Ovary (tissue), 9 donors: ENCODE results near the gene RAB31. TPM values are rescaled to one million over a fixed set of nuclear protein-coding genes. Genes with fewer than 3 reads are reported as not detected.

Source experiments
- DNase-seq, 5 donors: peaks; one replicate each; pipeline ENCODE4 v3.0.0-alpha.2; 2019 to 2020
- H3K27ac ChIP-seq, 2 donors: fragments of 200-600 bp; one replicate each; pipeline versions ENCODE4 v1.5.1 to v1.8.0; 2019 to 2022
- H3K27me3 ChIP-seq: fragments of 200-600 bp; one replicate; pipeline ENCODE4 v1.8.0; 2022
- H3K36me3 ChIP-seq: fragments of 200-600 bp; sonication (generic); one replicate; pipeline ENCODE4 v1.5.1; 2019
- H3K4me1 ChIP-seq: one replicate; pipeline ENCODE4 v1.8.1; 2013; ENCODE audit warnings: mild to moderate bottlenecking, moderate library complexity; ENCODE audit not compliant: insufficient read depth
- H3K4me3 ChIP-seq: fragments of 200-600 bp; sonication (generic); one replicate; pipeline ENCODE4 v1.5.1; 2017
- H3K9me3 ChIP-seq, 2 donors: fragments of 200-600 bp in 1 of 2; sonication (generic) in 1 of 2; one replicate each; pipeline versions ENCODE4 v1.5.1 to v1.8.1; 2013 to 2019; ENCODE audit warnings: mild to moderate bottlenecking in 1 of 2, moderate library complexity in 1 of 2
- EP300 ChIP-seq: sonication (generic); formaldehyde crosslinking; IDR thresholded peaks from one replicate; pipeline ENCODE4 v1.6.1; 2017; ENCODE audit warnings: antibody characterized with exemption
- POLR2A ChIP-seq: fragments of 450-650 bp; IDR thresholded peaks from one replicate; pipeline ENCODE4 v1.6.1; 2017; ENCODE audit warnings: antibody characterized with exemption, mild to moderate bottlenecking, moderate library complexity
- WGBS, 3 donors: extraction: QIAGEN DNeasy Blood & Tissue Kit in 1 of 3; methylation state at CpG; one replicate each; pipeline versions ENCODE4 v1.1.5 to v1.1.7; 2013 to 2017; 5-methylcytosine and 5-hydroxymethylcytosine counted together
- intact Hi-C, 4 donors: fragments of 100-400 bp; cut with DNase I; formaldehyde crosslinking; loops; one replicate each; pipeline versions ENCODE4 v1.11.0 to v1.15.1; 2022 to 2023
- polyA plus RNA-seq, 2 donors: library from polyadenylated mRNA; stranded (reverse); fragments of 200-250 nt in 1 of 2; fragments of 350-450 nt in 1 of 2; fragmentation: Illumina TruSeq in 1 of 2; extraction: RNeasy Lipid Tissue Mini Kit (QIAGEN cat#74804) in 1 of 2; gene quantifications; one replicate each; pipeline ENCODE4 v1.2.3, GENCODE V29; 2013 to 2014
- total RNA-seq, 7 donors: library from RNA; depleted of rRNA in 2 of 7; stranded (reverse); fragments of >200 nt in 2 of 7; fragmentation: NEBNext Ultra II Directional in 3 of 7; extraction: Animal tissue kit (Norgen Biotek cat#: 25700) in 3 of 7; gene quantifications; one replicate each; pipeline versions ENCODE4 v1.1.0 to v1.2.4, GENCODE V29; 2016 to 2023
- TF ChIP-seq, protein P1 (sequence below), 3 donors: fragments of 450-650 bp in 2 of 3; fragments of 200-600 bp in 1 of 3; IDR thresholded peaks; one replicate each; pipeline versions ENCODE4 v1.5.1 to v1.8.0; 2016 to 2022; ENCODE audit warnings: antibody characterized with exemption in 3 of 3, mild to moderate bottlenecking in 1 of 3
- donor health status: DM: no; HTN: no; CAD: no; lungs with moderate emphysema.
- donor health status: DM: no; HTN: no; CAD: no.
- donor health status: Bipolar disorder and iron deficiency.
- donor health status: DM: yes; HTN: yes; CAD: no.
- donor health status: DM: no; HTN: no; CAD: no.
- donor health status: DM: yes; HTN: yes; CAD: no.

RAB31 gene
- total and polyA plus RNA-seq, 9 donors: 37.9 to 188 (median 62.8) TPM

DNA sequence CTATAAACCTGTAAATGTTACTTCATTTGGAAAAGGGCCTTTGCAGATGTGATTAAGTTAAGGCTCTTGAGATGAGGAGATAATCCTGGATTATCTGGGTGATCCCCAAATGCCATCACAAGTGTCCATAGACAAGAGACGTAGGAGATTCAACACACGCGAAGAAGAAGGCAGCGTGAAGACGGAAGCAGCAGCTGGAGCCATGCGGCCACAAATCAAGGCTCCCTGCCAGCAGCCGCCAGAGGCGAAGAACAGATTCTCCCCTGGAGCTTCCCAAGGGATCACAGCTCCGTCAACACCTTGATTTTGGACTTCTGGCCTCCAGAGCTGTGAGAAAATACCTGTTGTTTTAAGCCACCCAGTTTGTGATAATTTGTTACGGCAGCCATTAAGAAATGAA lies 194.7 kb downstream of the RAB31 start:
- peaks cover 7% of the 10 kb centered on the region for H3K4me1 ChIP-seq
- no peak overlapping the region for H3K27ac ChIP-seq
- no peak for TF ChIP-seq POLR2A
- no peak for TF ChIP-seq EP300
- TF ChIP-seq, protein P1, sequence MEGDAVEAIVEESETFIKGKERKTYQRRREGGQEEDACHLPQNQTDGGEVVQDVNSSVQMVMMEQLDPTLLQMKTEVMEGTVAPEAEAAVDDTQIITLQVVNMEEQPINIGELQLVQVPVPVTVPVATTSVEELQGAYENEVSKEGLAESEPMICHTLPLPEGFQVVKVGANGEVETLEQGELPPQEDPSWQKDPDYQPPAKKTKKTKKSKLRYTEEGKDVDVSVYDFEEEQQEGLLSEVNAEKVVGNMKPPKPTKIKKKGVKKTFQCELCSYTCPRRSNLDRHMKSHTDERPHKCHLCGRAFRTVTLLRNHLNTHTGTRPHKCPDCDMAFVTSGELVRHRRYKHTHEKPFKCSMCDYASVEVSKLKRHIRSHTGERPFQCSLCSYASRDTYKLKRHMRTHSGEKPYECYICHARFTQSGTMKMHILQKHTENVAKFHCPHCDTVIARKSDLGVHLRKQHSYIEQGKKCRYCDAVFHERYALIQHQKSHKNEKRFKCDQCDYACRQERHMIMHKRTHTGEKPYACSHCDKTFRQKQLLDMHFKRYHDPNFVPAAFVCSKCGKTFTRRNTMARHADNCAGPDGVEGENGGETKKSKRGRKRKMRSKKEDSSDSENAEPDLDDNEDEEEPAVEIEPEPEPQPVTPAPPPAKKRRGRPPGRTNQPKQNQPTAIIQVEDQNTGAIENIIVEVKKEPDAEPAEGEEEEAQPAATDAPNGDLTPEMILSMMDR (IDR thresholded peaks at IDR 0.05): no peak
- H3K27me3 ChIP-seq: no peaks in the 10 kb centered on the region
- H3K36me3 ChIP-seq: no peaks in the 10 kb centered on the region
- H3K4me3 ChIP-seq: no peak overlapping the region
- intact Hi-C loops: no loop called here
- 17 to 39% (median 26%) methylated on average over 10 of the region's 10 CpGs for WGBS, 3 donors
- no peaks in the 10 kb centered on the region for H3K9me3 ChIP-seq
- DNase-seq: peak in 4 of 5 donors; percentile 58 to 79 (median 62)

DNA sequence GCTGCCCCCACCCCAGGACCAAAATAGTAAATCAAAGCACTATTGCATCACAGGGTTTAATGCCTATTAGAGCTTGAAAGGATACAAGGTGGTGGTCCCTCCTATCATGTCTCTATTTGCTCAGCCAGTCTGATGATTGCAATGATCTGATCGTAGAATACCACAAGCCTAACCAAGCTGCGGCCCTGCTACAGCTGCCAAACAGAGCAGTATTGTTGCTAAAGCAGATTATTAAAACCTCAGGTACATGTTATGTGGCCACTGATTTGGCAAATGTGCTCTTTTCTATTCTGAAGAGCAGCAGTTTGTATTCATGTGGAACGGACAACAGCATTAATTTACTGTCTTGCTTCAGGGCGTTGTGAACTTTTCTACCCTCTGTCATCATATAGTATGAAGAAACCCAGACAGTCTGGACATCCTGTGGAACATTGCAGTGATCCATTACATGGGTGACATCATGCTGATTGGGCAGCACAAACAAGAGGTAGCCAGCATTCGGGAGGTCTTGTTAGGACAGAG lies 197.4 kb downstream of the RAB31 start:
- Histone ChIP-seq H3K27me3 (no peaks in the 10 kb centered on the region), H3K4me1 (peaks cover 7% of the 10 kb centered on the region), H3K27ac (no peak overlapping the region), H3K9me3 (no peaks in the 10 kb centered on the region), H3K4me3 (no peak overlapping the region), H3K36me3 (no peaks in the 10 kb centered on the region)
- TF ChIP-seq, protein P1 (IDR thresholded peaks at IDR 0.05): no peak
- TF ChIP-seq POLR2A (no peak), EP300 (no peak)
- intact Hi-C loops: no loop called here
- WGBS, 3 donors: 60 to 76% (median 75%) methylated on average over 5 of the region's 5 CpGs
- no peak for DNase-seq

DNA sequence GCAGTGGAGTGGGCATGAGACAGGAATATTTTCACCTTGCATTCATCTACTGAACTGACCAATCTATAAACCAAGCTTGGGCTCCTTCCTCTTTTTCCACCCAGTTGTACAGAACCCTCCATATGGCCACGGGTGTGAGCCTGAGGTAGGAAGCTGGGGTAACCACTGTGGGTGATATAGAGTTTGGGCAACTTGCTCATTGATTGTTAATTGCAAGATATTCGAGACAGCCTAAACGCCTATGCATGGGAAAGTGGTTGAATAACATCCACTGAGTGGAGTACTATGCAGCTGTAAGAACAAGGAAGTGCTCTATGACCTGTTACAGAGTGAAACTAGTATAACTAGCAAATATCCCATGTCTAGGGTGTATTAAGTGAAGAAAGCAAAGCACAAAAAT lies 198.4 kb downstream of the RAB31 start:
- WGBS, 3 donors: 86 to 94% (median 89%) methylated on average over 3 of the region's 3 CpGs
- Histone ChIP-seq H3K4me3 (no peak overlapping the region), H3K27me3 (no peaks in the 10 kb centered on the region), H3K9me3 (no peaks in the 10 kb centered on the region), H3K27ac (no peak overlapping the region), H3K4me1 (peaks cover 3% of the 10 kb centered on the region), H3K36me3 (no peaks in the 10 kb centered on the region)
- intact Hi-C loops: no loop called here
- no peak for TF ChIP-seq POLR2A
- TF ChIP-seq, protein P1 (IDR thresholded peaks at IDR 0.05): no peak
- TF ChIP-seq EP300: no peak
- no peak for DNase-seq

DNA sequence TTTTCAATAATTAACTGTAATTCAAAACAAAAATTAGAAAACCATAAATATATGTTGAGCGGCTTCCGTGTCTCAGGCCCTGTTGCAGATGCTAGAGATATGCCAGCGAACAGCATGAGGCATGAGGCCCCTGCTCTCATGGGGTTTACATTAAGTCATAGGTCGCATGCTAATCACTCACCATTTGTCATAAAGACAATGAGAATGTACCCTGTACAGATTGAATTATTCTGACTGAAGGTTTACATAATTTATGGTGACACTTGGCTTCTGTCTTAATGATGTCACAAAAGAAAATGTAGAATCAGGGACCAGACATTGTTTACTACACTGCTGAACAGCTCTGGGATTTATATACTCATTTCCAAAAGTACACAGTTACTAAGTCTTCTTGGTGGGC lies 199.8 kb downstream of the RAB31 start:
- TF ChIP-seq, protein P1 (IDR thresholded peaks at IDR 0.05): no peak
- no peak for TF ChIP-seq POLR2A
- TF ChIP-seq EP300: no peak
- H3K4me1 ChIP-seq: no peaks in the 10 kb centered on the region
- DNase-seq: no peak
- 87 to 91% (median 89%) methylated on average over 4 of the region's 4 CpGs for WGBS, 3 donors
- H3K27ac ChIP-seq: no peak overlapping the region
- intact Hi-C loops: no loop called here
- no peaks in the 10 kb centered on the region for H3K9me3 ChIP-seq
- H3K27me3 ChIP-seq: no peaks in the 10 kb centered on the region
- H3K36me3 ChIP-seq: no peaks in the 10 kb centered on the region
- H3K4me3 ChIP-seq: no peak overlapping the region
